ENCODE measurements around the gene PSMG3. TPM values are rescaled to one million over a fixed set of nuclear protein-coding genes. Genes with fewer than 3 reads are reported as not detected.
A peak's percentile ranks its signal among the peaks of the same experiment; 100 is the strongest.
"Not testable (repeated sequence)": the region's sequence is repeated elsewhere in the genome, so short reads cannot be mapped to it uniquely, and the experiment has no call there.

Gene PSMG3
- total RNA-seq, 1 donor from 2014 or later = 26.1 TPM

GRCh38 chr7:1583241-1583930 lies 13.6 kb upstream of the PSMG3 start:
- not testable (repeated sequence) for FAIRE-seq

GRCh38 chr7:1580422-1581030 lies 10.7 kb upstream of the PSMG3 start:
- FAIRE-seq (no peak), DNase-seq (ENCODE audit: low spot score in 2 of 2) (no peak)

More at GRCh38 chr7:1583241-1583930, 13.6 kb upstream of the PSMG3 start:
- not testable (repeated sequence) for DNase-seq (ENCODE audit: low spot score in 2 of 2)

- FAIRE-seq = no peak
Measured at GRCh38 chr7:1579481-1580421, 9.9 kb upstream of the PSMG3 start.

GRCh38 chr7:1578513-1578912 lies 8.7 kb upstream of the PSMG3 start:
- FAIRE-seq (no peak), DNase-seq (ENCODE audit: low spot score in 2 of 2) (no peak)

More at GRCh38 chr7:1579481-1580421, 9.9 kb upstream of the PSMG3 start:
- peak; percentile 60 to 83 for DNase-seq (ENCODE audit: low spot score in 2 of 2)

GRCh38 chr7:1576521-1577253 lies 6.9 kb upstream of the PSMG3 start:
- FAIRE-seq (no peak), DNase-seq (ENCODE audit: low spot score in 2 of 2) (no peak)

- no peak for FAIRE-seq
- DNase-seq (ENCODE audit: low spot score in 2 of 2) = no peak
Measured at GRCh38 chr7:1575809-1576208, 6.0 kb upstream of the PSMG3 start.

GRCh38 chr7:1572111-1572822 lies 2.4 kb upstream of the PSMG3 start:
- DNase-seq (ENCODE audit: low spot score in 2 of 2) (no peak), FAIRE-seq (no peak)

GRCh38 chr7:1569440-1569832 lies 396 bp downstream of the PSMG3 start:
- DNase-seq (ENCODE audit: low spot score in 2 of 2) (no peak), FAIRE-seq (no peak)

- DNase-seq (ENCODE audit: low spot score in 2 of 2) (no peak), FAIRE-seq (no peak)
Measured at GRCh38 chr7:1569016-1569415, 816 bp downstream of the PSMG3 start.

GRCh38 chr7:1567896-1568510 lies 1.8 kb downstream of the PSMG3 start:
- no peak for DNase-seq (ENCODE audit: low spot score in 2 of 2)
- FAIRE-seq = no peak

GRCh38 chr7:1567049-1567771 lies 2.6 kb downstream of the PSMG3 start:
- DNase-seq (ENCODE audit: low spot score in 2 of 2) = peak in 1 of 2 donors; percentile 52

GRCh38 chr7:1566687-1567048 lies 3.2 kb downstream of the PSMG3 start:
- FAIRE-seq (no peak), DNase-seq (ENCODE audit: low spot score in 2 of 2) (no peak)

More at GRCh38 chr7:1567049-1567771, 2.6 kb downstream of the PSMG3 start:
- no peak for FAIRE-seq

- no peak for FAIRE-seq
- no peak for DNase-seq (ENCODE audit: low spot score in 2 of 2)
Measured at GRCh38 chr7:1564603-1565022, 5.2 kb downstream of the PSMG3 start.

GRCh38 chr7:1563981-1564602 lies 5.7 kb downstream of the PSMG3 start:
- FAIRE-seq (no peak), DNase-seq (ENCODE audit: low spot score in 2 of 2) (no peak)

GRCh38 chr7:1562597-1563051 lies 7.2 kb downstream of the PSMG3 start:
- FAIRE-seq = no peak
- no peak for DNase-seq (ENCODE audit: low spot score in 2 of 2)

GRCh38 chr7:1562116-1562515 lies 7.7 kb downstream of the PSMG3 start:
- no peak for DNase-seq (ENCODE audit: low spot score in 2 of 2)
- FAIRE-seq = no peak

GRCh38 chr7:1561036-1561940 lies 8.5 kb downstream of the PSMG3 start:
- FAIRE-seq = no peak
- no peak for DNase-seq (ENCODE audit: low spot score in 2 of 2)
